Trophoblast cell (in vitro differentiated cells and primary cell): ENCODE data around the gene PHF14.

Experiments
- DNase-seq, 2 donors: peaks; one replicate each; pipeline ENCODE4 v3.0.0-alpha.2; 2016
- H2AFZ ChIP-seq: 2 replicates; pipeline ENCODE4 v1.6.1; 2013; ENCODE audit warnings: low read length, moderate library complexity, mild to moderate bottlenecking; ENCODE audit not compliant: insufficient read depth, poor library complexity
- H2AK5ac ChIP-seq: 2 replicates; pipeline ENCODE4 v1.6.1; 2013; ENCODE audit warnings: mild to moderate bottlenecking, low read length
- H2BK120ac ChIP-seq: 2 replicates; pipeline ENCODE4 v1.6.1; 2013; ENCODE audit warnings: low read length, mild to moderate bottlenecking, moderate library complexity; ENCODE audit not compliant: insufficient read depth, poor library complexity
- H2BK12ac ChIP-seq: 2 replicates; pipeline ENCODE4 v1.6.1; 2013; ENCODE audit warnings: mild to moderate bottlenecking, low read length, moderate library complexity
- H2BK5ac ChIP-seq: 2 replicates; pipeline ENCODE4 v1.6.1; 2013; ENCODE audit warnings: low read length, low read depth, moderate library complexity, mild to moderate bottlenecking; ENCODE audit not compliant: poor library complexity
- H3K14ac ChIP-seq: 2 replicates; pipeline ENCODE4 v1.6.1; 2013; ENCODE audit warnings: mild to moderate bottlenecking, low read length
- H3K18ac ChIP-seq: 2 replicates; pipeline ENCODE4 v1.6.1; 2013; ENCODE audit warnings: mild to moderate bottlenecking, low read length
- H3K23ac ChIP-seq: 2 replicates; pipeline ENCODE4 v1.6.1; 2013; ENCODE audit warnings: low read length
- H3K27ac ChIP-seq: 2 replicates; pipeline ENCODE4 v1.5.1; 2013; ENCODE audit warnings: low read depth, mild to moderate bottlenecking, inconsistent platforms, low read length, moderate library complexity
- H3K27me3 ChIP-seq: 2 replicates; pipeline ENCODE4 v1.6.1; 2013; ENCODE audit warnings: inconsistent platforms, mild to moderate bottlenecking, low read length, moderate library complexity; ENCODE audit not compliant: insufficient read depth
- H3K36me3 ChIP-seq, 2 experiments: 1 replicate in 1 of 2; 2 replicates in 1 of 2; pipeline ENCODE4 v1.6.1; 2013; ENCODE audit warnings: low read length in 2 of 2, mild to moderate bottlenecking in 2 of 2, moderate library complexity in 1 of 2; ENCODE audit not compliant: insufficient read depth in 2 of 2, control insufficient read depth in 1 of 2
- H3K4ac ChIP-seq: 2 replicates; pipeline ENCODE4 v1.6.1; 2013; ENCODE audit warnings: low read depth, mild to moderate bottlenecking, low read length, moderate library complexity
- H3K4me1 ChIP-seq, 2 experiments: 1 replicate in 1 of 2; 2 replicates in 1 of 2; pipeline ENCODE4 v1.6.1; 2013; ENCODE audit warnings: low read length in 2 of 2, mild to moderate bottlenecking in 2 of 2, moderate library complexity in 1 of 2; ENCODE audit not compliant: insufficient read depth in 2 of 2, control insufficient read depth in 1 of 2
- H3K4me2 ChIP-seq: 2 replicates; pipeline ENCODE4 v1.6.1; 2013; ENCODE audit warnings: inconsistent platforms, mild to moderate bottlenecking, low read length, moderate library complexity
- H3K4me3 ChIP-seq: 2 replicates; pipeline ENCODE4 v1.5.1; 2013; ENCODE audit warnings: mild to moderate bottlenecking, low read depth, low read length, inconsistent platforms
- H3K79me1 ChIP-seq: one replicate; pipeline ENCODE4 v1.6.1; 2013; ENCODE audit warnings: low read length
- H3K79me2 ChIP-seq: 2 replicates; pipeline ENCODE4 v1.6.1; 2013; ENCODE audit warnings: low read length, mild to moderate bottlenecking; ENCODE audit not compliant: control insufficient read depth, insufficient read depth, poor library complexity
- H3K9ac ChIP-seq: 2 replicates; pipeline ENCODE4 v1.6.1; 2013; ENCODE audit warnings: mild to moderate bottlenecking, low read length
- H3K9me3 ChIP-seq: 2 replicates; pipeline ENCODE4 v1.6.1; 2013; ENCODE audit warnings: low read depth, mild to moderate bottlenecking, control low read depth, inconsistent platforms, low read length; ENCODE audit not compliant: insufficient read depth
- H4K12ac ChIP-seq: 2 replicates; pipeline ENCODE4 v1.6.1; 2013; ENCODE audit warnings: low read depth, mild to moderate bottlenecking, low read length, moderate library complexity
- H4K8ac ChIP-seq: 2 replicates; pipeline ENCODE4 v1.6.1; 2013; ENCODE audit warnings: low read depth, mild to moderate bottlenecking, low read length, moderate library complexity
- H4K91ac ChIP-seq: one replicate; pipeline ENCODE4 v1.6.1; 2013; ENCODE audit warnings: low read depth, mild to moderate bottlenecking, low read length, moderate library complexity
- WGBS: extraction: QIAGEN DNeasy Blood & Tissue Kit; methylation state at CpG from one replicate; pipeline ENCODE4 v1.1.7; 2013; ENCODE audit warnings: missing lambda C conversion rate; ENCODE audit not compliant: insufficient read length, insufficient coverage; ENCODE audit errors: extremely low coverage; 5-methylcytosine and 5-hydroxymethylcytosine counted together

The PHF14 gene

DNA sequence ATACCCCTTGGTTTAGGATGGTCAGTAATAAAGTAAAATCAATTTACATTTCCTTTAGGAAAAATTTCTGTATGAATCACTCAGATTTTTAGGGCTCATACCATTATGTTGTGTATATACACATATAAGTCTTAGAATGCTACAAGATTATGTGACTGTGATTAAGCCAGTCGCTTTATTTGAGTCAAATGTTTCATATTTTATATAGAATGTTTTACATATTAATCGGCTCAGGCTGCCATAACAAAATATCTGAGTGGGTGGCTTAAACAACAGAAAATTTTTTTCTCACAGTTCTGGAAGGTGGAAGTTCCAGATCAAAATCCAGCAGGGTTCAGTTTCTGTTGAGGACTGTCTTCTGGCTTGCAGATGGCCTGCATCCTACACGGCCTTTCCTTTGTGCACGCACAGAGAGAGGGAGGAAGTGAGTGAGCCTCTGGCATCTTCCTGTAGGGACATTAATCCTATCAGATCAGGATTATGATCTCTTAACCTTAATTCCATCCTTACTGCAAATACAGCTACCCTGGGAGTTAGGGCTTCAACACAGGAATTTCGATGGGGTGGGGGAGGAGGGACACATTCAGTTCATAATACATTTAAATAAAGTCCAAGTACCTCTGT, 198.0 kb downstream of the PHF14 start:
- Histone ChIP-seq H3K4me2 (no peak overlapping the region), H3K79me2 (no peaks in the 10 kb centered on the region), H3K23ac (no peak overlapping the region), H2BK12ac (no peak overlapping the region), H3K27ac (no peak overlapping the region), H2BK120ac (no peak overlapping the region), H3K4me3 (no peak overlapping the region), H3K36me3 (no peaks in the 10 kb centered on the region), H3K18ac (no peak overlapping the region), H4K8ac (no peak overlapping the region), H3K9ac (no peak overlapping the region), H4K91ac (no peak overlapping the region), H2AFZ (no peak overlapping the region), H3K14ac (no peak overlapping the region), H3K79me1 (no peaks in the 10 kb centered on the region), H3K27me3 (no peaks in the 10 kb centered on the region), H3K4me1 (no peaks in the 10 kb centered on the region), H2BK5ac (no peak overlapping the region), H4K12ac (no peak overlapping the region), H3K9me3 (no peaks in the 10 kb centered on the region), H2AK5ac (no peak overlapping the region), H3K4ac (no peak overlapping the region)
- DNase-seq, result no peak
- no CpG with 5 or more reads among the region's 5 CpGs for WGBS

GRCh38 chr7:11172835-11173234, 199.2 kb downstream of the PHF14 start:
- no peak for DNase-seq
- Histone ChIP-seq H3K27me3 (no peaks in the 10 kb centered on the region), H3K9me3 (no peaks in the 10 kb centered on the region), H2AK5ac (no peak overlapping the region), H3K4ac (no peak overlapping the region), H3K18ac (no peak overlapping the region), H4K8ac (no peak overlapping the region), H2AFZ (no peak overlapping the region), H2BK120ac (no peak overlapping the region), H3K9ac (no peak overlapping the region), H3K23ac (no peak overlapping the region), H3K4me2 (no peak overlapping the region), H3K4me1 (no peaks in the 10 kb centered on the region), H3K4me3 (no peak overlapping the region), H4K91ac (no peak overlapping the region), H3K27ac (no peak overlapping the region), H3K36me3 (no peaks in the 10 kb centered on the region), H2BK5ac (no peak overlapping the region), H3K79me1 (no peaks in the 10 kb centered on the region), H3K79me2 (no peaks in the 10 kb centered on the region), H3K14ac (no peak overlapping the region), H2BK12ac (no peak overlapping the region), H4K12ac (no peak overlapping the region)
- no CpG with 5 or more reads among the region's 4 CpGs for WGBS

DNA sequence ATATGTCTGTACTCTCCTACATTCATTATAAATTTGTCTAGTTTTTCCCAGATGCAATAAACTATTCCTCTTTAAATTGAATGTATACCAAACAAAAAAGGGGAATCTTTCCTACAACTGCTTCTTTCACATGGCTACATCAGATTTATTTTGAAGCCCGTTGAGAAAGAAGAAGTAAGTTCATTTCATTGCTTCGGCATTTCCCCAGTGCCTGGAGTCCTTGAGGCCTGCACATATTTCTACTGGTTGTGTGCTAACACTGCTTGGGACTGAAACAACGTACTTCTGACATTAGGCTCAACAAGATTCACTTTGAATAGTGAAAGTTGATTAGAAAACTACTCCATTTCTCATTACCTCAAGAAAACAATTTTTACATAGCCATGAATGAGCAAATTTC, 201.7 kb downstream of the PHF14 start:
- Histone ChIP-seq H2BK5ac (no peak overlapping the region), H2BK120ac (no peak overlapping the region), H4K8ac (no peak overlapping the region), H3K4ac (no peak overlapping the region), H4K12ac (no peak overlapping the region), H3K14ac (no peak overlapping the region), H3K4me2 (no peak overlapping the region), H3K79me1 (no peaks in the 10 kb centered on the region), H3K9ac (no peak overlapping the region), H3K23ac (no peak overlapping the region), H3K36me3 (no peaks in the 10 kb centered on the region), H3K4me3 (no peak overlapping the region), H3K9me3 (no peaks in the 10 kb centered on the region), H2AK5ac (no peak overlapping the region), H3K79me2 (no peaks in the 10 kb centered on the region), H2AFZ (no peak overlapping the region), H3K27me3 (no peaks in the 10 kb centered on the region), H3K4me1 (no peaks in the 10 kb centered on the region), H4K91ac (no peak overlapping the region), H3K18ac (no peak overlapping the region), H3K27ac (no peak overlapping the region), H2BK12ac (no peak overlapping the region)
- DNase-seq, result no peak
- WGBS, result no CpG with 5 or more reads among the region's 3 CpGs

DNA sequence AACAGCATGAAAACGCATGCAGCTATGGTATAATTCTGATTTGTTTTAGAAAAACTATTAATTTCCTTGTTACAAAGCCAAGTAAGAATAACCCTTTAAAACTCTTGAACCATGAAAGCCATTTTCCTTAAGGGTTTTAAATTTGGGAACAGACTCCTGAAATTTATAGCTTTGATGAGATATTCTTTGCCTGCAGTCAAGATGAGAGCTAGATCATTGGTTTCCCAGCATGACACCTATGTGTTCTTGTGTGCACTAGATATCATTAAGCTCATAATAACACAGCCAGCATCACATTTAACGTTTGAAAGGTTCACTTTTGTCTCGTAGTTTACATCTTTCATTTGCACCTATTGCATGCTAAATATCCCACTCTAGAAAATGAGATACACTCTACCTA, 202.2 kb downstream of the PHF14 start:
- H2AFZ ChIP-seq, result no peak overlapping the region
- no peak overlapping the region for H3K18ac ChIP-seq
- H3K36me3 ChIP-seq, result no peaks in the 10 kb centered on the region
- no peaks in the 10 kb centered on the region for H3K4me1 ChIP-seq
- no peak overlapping the region for H3K23ac ChIP-seq
- no peak overlapping the region for H2BK12ac ChIP-seq
- DNase-seq, result no peak
- H3K4me3 ChIP-seq, result no peak overlapping the region
- H3K4ac ChIP-seq, result no peak overlapping the region
- H3K9me3 ChIP-seq, result no peaks in the 10 kb centered on the region
- no peak overlapping the region for H3K14ac ChIP-seq
- H4K8ac ChIP-seq, result no peak overlapping the region
- no peak overlapping the region for H4K12ac ChIP-seq
- H3K27ac ChIP-seq, result no peak overlapping the region
- H3K9ac ChIP-seq, result no peak overlapping the region
- no peak overlapping the region for H2BK120ac ChIP-seq
- no peaks in the 10 kb centered on the region for H3K27me3 ChIP-seq
- H3K79me2 ChIP-seq, result no peaks in the 10 kb centered on the region
- no CpG with 5 or more reads among the region's 3 CpGs for WGBS
- H3K4me2 ChIP-seq, result no peak overlapping the region
- H2AK5ac ChIP-seq, result no peak overlapping the region
- no peak overlapping the region for H4K91ac ChIP-seq
- H2BK5ac ChIP-seq, result no peak overlapping the region
- H3K79me1 ChIP-seq, result no peaks in the 10 kb centered on the region
